HG03571 (cell line): Measurements from ENCODE around the gene CAMTA1.

ENCODE experiments used
- ATAC-seq: cut with Tn5 transposase; IDR thresholded peaks from one replicate; pipeline ENCODE4 v1.9.1; 2021; ENCODE audit not compliant: unreplicated experiment

CAMTA1 gene

GRCh38 chr1:6969762-6970161, 184.5 kb downstream of the CAMTA1 start:
- no peak for ATAC-seq

- no peak for ATAC-seq
Observed at GRCh38 chr1:6970221-6970620, 185.0 kb downstream of the CAMTA1 start.

GRCh38 chr1:6971048-6971447, 185.8 kb downstream of the CAMTA1 start:
- no peak for ATAC-seq

- ATAC-seq = no peak
Observed at GRCh38 chr1:6971699-6972098, 186.4 kb downstream of the CAMTA1 start.

GRCh38 chr1:6972399-6972798, 187.1 kb downstream of the CAMTA1 start:
- ATAC-seq = no peak

GRCh38 chr1:6975331-6976043, 190.2 kb downstream of the CAMTA1 start:
- no peak for ATAC-seq

- no peak for ATAC-seq
Observed at GRCh38 chr1:6976044-6976375, 190.8 kb downstream of the CAMTA1 start.

GRCh38 chr1:6979003-6979613, 193.9 kb downstream of the CAMTA1 start:
- ATAC-seq = no peak

- no peak for ATAC-seq
Observed at GRCh38 chr1:6981595-6981994, 196.3 kb downstream of the CAMTA1 start.

GRCh38 chr1:6982443-6982842, 197.2 kb downstream of the CAMTA1 start:
- no peak for ATAC-seq

GRCh38 chr1:6982860-6983259, 197.6 kb downstream of the CAMTA1 start:
- ATAC-seq = no peak

GRCh38 chr1:6984536-6984935, 199.3 kb downstream of the CAMTA1 start:
- no peak for ATAC-seq

GRCh38 chr1:6984986-6985385, 199.7 kb downstream of the CAMTA1 start:
- no peak for ATAC-seq

- ATAC-seq = no peak
Observed at GRCh38 chr1:6985549-6986276, 200.5 kb downstream of the CAMTA1 start.

GRCh38 chr1:6986281-6986680, 201.0 kb downstream of the CAMTA1 start:
- ATAC-seq = no peak

- no peak for ATAC-seq
Observed at GRCh38 chr1:6987940-6988339, 202.7 kb downstream of the CAMTA1 start.

GRCh38 chr1:6988796-6989195, 203.5 kb downstream of the CAMTA1 start:
- no peak for ATAC-seq

- ATAC-seq = no peak
Observed at GRCh38 chr1:6989212-6990159, 204.2 kb downstream of the CAMTA1 start.

- no peak for ATAC-seq
Observed at GRCh38 chr1:6991266-6991665, 206.0 kb downstream of the CAMTA1 start.

GRCh38 chr1:6995789-6996188, 210.5 kb downstream of the CAMTA1 start:
- no peak for ATAC-seq

- ATAC-seq = no peak
Observed at GRCh38 chr1:6996371-6996770, 211.1 kb downstream of the CAMTA1 start.
